ENCODE results near the gene PIAS1. TPM values are rescaled to one million over a fixed set of nuclear protein-coding genes. Genes with fewer than 3 reads are reported as not detected.
"Not testable (repeated sequence)": the region's sequence is repeated elsewhere in the genome, so short reads cannot be mapped to it uniquely, and the experiment has no call there.

PIAS1 gene
- total RNA-seq: 10 to 100 TPM; 33.9 to 35.5 TPM
- long read RNA-seq, full-length matches to known transcripts: 19 of 41 reads
- long read RNA-seq, partial matches to known transcripts: 13 of 41 reads
- long read RNA-seq, other reads (novel, unspliced or antisense): 9 of 41 reads

DNA sequence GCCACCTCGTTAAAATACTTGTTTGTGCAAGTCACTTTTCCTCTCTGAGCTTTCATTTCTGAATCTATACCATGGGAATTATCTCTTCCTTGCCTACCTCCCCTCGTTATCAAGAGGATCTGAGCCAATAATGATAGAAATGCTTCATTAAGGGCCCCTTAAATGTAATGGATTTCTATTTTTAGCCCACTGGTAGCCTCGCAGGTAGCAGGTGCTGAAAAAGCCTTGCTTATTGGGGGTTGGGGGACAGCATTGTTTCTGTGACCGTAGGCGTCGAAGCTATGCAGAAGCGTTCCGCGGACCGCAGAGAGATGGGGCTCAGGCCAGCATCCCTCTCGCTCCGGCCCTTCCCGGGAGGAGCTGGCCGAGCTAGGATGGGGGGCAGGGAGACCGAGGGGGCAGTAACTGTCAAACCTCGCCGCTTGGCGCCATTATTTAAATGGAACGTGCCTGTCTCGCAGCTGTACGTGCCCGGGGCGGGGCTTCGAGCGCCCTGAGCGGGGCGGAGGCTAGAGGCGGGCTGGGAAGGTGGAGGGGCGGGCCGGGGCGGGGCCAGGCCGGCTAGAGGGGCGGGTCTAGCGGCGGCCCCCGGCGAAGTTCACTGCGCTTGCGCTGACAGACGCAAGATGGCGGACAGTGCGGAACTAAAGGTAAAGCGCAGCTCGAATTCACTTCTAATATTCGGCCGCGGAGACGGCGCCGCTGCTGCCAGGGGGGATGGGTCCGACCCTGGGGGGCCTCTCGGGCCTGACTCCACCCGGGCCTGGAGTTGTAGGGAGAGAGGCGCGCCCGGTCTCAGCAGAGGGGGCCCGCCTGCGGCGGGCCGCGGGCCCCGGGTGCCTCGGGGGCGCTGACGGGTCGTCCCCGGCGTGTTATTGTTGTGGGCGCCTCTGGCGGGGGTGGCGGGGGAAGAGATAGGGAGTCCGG lies at the start of gene PIAS1:
TSS of gene PIAS1 (plus strand) at position 615 of the 927 bp plus-strand sequence. CDS start at position 627, 12 bp downstream.
- DNase-seq: peak; percentile 94 to 96
- intact Hi-C loops (cut with DNase I, micrococcal nuclease): loop anchor here in 1 of 2 donors (10.0 kb wide), 1 partner anchor 189 kb away; no protein-coding TSS in a partner anchor
- ATAC-seq: peak; percentile 95

DNA sequence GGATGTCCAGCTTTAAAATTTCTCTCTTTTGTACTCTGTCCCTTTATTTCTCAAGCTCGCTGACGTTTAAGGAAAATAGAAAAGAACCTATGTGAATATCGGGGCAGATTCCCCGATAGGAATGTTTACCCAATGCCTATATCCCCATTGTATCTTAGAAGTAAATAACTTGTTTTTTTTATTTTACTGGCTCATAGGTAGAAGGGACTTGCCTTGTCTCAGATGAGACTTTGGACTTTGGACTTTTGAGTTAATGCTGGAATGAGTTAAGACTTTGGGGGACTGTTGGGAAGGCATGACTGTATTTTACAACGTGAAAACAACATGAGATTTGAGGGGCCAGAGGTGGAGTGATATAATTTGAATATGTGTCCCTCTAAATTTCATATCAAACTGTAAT lies 46.5 kb upstream of the PIAS1 start:
- intact Hi-C loops (cut with DNase I, micrococcal nuclease); ATAC-seq; DNase-seq: not testable (repeated sequence)

DNA sequence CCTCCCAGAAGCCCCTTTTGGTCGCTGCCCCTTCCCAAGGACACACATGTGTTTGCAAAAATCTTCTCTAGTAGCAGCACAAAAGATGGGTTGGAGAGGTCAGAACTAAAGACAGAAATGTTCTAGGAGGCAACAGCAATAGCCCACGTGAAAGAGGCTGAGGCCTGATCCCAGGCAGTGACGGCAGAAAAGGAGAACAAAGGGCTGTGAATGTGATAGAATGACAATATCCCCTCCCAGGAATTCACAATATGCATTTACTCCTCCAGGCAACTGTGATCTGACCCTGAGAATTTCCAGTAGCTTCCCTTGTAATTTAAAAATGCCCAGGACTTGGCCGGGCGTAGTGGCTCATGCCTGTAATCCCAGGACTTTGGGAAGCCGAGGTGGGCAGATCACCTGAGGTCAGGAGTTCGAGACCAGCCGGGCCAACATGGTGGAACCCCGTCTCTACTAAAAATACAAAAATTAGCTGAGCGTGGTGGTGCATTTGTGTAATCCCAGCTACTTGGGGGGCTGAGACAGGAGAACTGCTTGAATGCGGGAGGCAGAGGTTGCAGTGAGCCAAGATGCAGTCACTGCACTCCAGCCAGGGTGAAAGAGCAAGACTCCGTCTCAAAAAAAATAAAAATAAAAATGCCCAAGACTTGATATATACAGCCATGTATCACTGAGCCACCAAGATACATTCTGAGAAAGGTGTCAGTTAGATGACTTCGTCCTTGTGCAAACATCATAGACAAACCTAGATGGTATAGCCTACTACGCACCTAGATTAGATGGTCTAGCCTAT lies 43.6 kb upstream of the PIAS1 start:
- ATAC-seq (no peak), DNase-seq (no peak)

GRCh38 chr15:68012911-68013310 lies 41.2 kb upstream of the PIAS1 start:
- DNase-seq: no peak
- peak; percentile 92 for ATAC-seq
- intact Hi-C loops (cut with DNase I, micrococcal nuclease): no loop called here

More for the DNA sequence above, 43.6 kb upstream of the PIAS1 start:
- intact Hi-C loops (cut with DNase I, micrococcal nuclease): no loop called here

DNA sequence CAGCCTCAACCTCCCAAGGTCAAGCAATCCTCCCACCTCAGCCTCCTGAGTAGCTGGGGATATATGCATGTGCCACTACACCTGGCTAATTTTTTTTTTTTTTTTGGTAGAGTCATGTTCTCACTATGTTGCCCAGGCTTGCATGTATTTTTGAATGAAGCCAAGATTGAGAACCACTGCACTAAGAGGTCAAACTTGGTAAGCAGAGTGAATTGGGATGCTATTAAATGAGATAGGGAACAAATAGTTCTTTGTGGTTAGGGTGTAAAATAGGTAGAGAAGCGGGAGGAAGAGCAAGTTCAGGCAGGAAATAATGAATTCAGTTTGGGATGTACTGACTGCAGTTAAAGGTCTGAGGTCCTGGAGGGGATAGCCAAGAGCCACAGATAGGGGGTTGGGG lies 39.9 kb upstream of the PIAS1 start:
- no peak for DNase-seq
- intact Hi-C loops (cut with DNase I, micrococcal nuclease): no loop called here
- ATAC-seq: no peak

- intact Hi-C loops (cut with DNase I, micrococcal nuclease): no loop called here
- no peak for DNase-seq
- no peak for ATAC-seq
These were observed 38.9 kb upstream of the PIAS1 start for GRCh38 chr15:68015244-68015643.

DNA sequence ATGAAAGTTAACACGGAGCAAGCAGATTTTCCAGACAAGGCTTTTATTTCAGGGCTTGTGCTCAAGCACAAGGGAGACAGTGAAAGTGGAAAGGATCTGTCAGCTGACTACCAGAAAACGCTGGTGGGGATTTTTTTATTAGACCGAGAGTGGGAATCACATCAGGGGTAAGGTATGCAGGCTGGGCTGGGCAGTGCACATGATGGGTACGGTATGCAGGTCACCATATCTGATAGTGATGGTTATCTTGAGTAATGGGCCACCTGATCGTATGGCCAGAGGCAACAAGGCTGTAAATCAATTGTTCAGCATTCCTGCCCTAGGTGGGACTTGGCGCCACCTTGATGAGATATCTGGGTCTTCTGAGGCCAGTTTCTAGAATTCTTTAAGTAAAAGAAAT lies 36.9 kb upstream of the PIAS1 start:
- intact Hi-C loops (cut with DNase I, micrococcal nuclease): no loop called here
- no peak for ATAC-seq
- DNase-seq: no peak

DNA sequence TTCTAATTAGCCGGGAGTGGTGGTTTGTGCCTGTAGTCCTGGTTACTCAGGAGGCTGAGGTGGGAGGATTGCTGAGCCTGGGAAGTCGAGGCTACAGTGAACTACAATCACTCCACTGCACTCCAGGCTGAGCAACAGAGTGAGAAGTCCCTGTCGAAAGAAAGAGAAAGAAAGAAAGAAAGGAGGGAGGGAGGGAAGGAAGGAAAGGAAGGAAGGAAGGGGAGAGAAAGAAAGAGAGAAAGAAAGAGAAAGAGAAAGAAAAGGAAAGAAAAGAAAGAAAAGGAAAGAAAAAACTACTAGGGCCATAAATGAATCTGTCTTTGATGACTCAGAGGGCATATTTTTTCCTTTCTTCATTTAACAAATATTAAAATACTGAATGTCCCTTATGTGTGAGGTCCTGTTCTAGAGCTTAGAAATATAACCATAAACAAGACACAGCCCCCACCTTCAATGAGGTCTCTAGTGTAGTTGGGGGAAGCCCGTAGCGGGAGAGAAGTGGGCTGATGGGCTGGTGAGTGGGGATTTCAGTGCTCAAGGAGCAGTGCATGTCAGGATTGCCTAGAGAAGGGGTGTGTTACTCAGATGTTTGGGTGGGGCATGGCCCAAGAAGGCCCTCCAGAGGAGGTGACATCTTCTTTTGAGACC lies 35.2 kb upstream of the PIAS1 start:
- DNase-seq (no peak), ATAC-seq (no peak)
- intact Hi-C loops (cut with DNase I, micrococcal nuclease): no loop called here

GRCh38 chr15:68019814-68020525 lies 34.1 kb upstream of the PIAS1 start:
- intact Hi-C loops (cut with DNase I, micrococcal nuclease): no loop called here
- ATAC-seq (no peak), DNase-seq (no peak)

DNA sequence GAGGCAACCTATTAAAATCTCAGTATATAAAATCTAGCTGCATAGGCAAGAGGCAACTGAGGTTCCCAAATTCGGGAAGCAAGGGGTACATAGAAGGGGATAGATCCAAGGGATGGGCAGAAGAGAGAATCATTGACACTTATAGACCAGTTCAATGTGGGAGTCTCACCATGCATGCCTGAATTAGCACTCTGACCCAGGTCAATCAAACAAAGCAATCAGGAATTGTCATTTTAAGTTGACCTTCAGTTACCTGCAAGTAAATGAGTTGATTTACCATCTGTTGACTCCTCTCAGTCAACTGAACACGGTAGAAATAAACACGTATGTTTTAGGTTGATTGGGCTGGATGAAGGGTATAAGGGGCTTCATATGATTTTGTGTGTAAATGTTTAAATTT lies 33.4 kb upstream of the PIAS1 start:
- ATAC-seq: no peak

GRCh38 chr15:68022061-68022460 lies 32.1 kb upstream of the PIAS1 start:
- intact Hi-C loops (cut with DNase I, micrococcal nuclease): no loop called here
- ATAC-seq (peak; percentile 79), DNase-seq (peak in 1 of 2 donors; percentile 36)

More for the DNA sequence above, 33.4 kb upstream of the PIAS1 start:
- DNase-seq: no peak
- intact Hi-C loops (cut with DNase I, micrococcal nuclease): no loop called here

DNA sequence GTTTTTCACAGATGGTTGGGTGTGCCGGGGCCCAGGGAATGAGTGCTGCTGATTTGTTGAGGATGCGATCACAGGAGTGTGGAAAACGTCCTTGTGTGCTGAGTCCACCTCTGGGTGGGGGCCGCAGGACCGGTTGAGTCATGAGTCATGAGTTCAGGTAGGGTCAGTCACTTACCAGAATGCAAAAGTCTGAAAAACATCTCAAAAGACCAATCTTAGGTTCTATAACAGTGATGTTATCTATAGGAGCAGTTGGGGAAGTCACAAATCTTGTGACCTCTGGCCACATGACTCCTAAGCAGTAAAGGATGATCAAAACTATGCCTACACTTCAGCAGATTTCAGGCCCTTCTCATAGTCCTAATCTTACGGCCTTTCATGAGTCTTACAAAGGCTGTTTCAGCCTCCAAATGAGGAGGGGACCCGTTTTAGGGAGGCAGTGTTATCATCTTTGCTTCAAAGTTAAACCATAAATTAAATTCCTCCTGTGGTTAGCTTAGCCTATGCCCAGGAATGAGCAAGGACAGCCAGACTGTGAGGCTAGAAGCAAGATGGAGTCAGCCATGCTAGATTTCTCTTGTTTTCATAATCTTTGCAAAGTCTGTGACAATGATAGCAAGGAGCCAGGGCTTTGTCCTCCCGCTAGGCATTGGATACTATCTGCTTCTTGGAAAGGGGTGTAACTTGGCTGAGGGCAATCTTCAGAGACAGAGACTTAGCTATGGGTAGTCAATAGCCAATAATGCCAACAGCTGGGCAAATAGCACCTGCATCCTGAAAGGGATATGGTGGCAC lies 30.6 kb upstream of the PIAS1 start:
- intact Hi-C loops (cut with DNase I, micrococcal nuclease): no loop called here
- DNase-seq: no peak
- no peak for ATAC-seq

DNA sequence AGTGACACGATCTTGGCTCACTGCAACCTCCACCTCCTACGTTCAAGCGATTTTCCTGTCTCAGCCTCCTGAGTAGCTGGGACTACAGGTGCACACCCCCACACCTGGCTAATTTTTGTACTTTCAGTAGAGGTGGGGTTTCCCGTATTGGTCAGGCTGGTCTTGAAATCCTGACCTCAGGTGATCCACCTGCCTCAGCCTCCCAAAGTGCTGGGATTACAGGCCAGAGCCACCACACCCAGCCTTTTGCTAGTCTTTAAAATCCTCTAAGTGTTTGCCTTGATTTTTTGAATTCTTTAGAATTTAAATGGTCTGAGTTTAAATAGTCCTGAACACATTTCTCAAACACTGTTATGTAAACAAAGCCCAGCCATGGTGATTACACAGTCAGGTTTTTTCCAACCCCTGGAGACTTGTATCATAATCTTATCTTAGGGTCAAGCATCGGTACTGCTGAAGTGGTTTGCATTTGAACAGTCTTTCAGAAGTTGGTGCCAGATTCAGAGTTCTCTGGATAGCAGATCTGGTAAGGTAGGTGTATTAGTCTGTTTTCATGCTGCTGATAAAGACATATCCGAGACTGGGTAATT lies 28.2 kb upstream of the PIAS1 start:
- DNase-seq (no peak), ATAC-seq (no peak)
- intact Hi-C loops (cut with DNase I, micrococcal nuclease): no loop called here

GRCh38 chr15:68027388-68027787 lies 26.7 kb upstream of the PIAS1 start:
- intact Hi-C loops (cut with DNase I, micrococcal nuclease): no loop called here
- DNase-seq (no peak), ATAC-seq (peak; percentile 59)

GRCh38 chr15:68028137-68028887 lies 25.8 kb upstream of the PIAS1 start:
- DNase-seq (no peak), ATAC-seq (no peak)
- intact Hi-C loops (cut with DNase I, micrococcal nuclease): no loop called here

- ATAC-seq (no peak), DNase-seq (no peak)
- intact Hi-C loops (cut with DNase I, micrococcal nuclease): no loop called here
These were observed 25.3 kb upstream of the PIAS1 start for GRCh38 chr15:68028888-68029207.

DNA sequence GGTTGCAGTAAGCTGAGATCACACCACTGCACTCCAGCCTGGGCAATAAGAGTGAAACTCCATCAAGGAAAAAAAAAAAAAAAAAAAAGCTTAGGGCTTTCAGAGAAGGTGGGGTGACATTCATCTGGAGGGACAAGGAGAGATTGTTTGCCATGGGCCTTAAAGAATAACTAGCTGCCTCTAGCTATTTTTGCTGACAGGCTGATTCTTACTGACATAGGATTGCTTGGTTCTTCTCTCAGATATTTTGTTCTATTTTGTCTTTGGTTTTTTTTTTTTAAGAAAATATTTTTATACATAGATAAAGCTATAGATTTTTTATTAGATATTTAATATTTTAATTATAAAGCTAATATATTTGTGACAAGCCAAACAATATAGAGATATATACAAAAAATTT lies 24.2 kb upstream of the PIAS1 start:
- intact Hi-C loops (cut with DNase I, micrococcal nuclease): no loop called here
- DNase-seq: no peak
- no peak for ATAC-seq
